Measurements from ENCODE around the gene HECW1.
"Not testable (repeated sequence)": the region's sequence is repeated elsewhere in the genome, so short reads cannot be mapped to it uniquely, and the experiment has no call there.

HECW1 gene

GRCh38 chr7:43337811-43338210, 225.4 kb downstream of the HECW1 start:
- Histone ChIP-seq H3K9ac (ENCODE audit: low read length) (no peak overlapping the region), H3K9me3 (ENCODE audit: control insufficient read depth, low read length) (no peaks in the 10 kb centered on the region), H3K27ac (ENCODE audit: low read length, poor library complexity, severe bottlenecking) (no peak overlapping the region), H3K14ac (ENCODE audit: low read length in 2 of 2) (no peak overlapping the region), H3K4me3 (ENCODE audit: insufficient read depth in 1 of 2, low read depth in 1 of 2, low read length in 2 of 2) (no peak overlapping the region), H3K18ac (ENCODE audit: low read depth in 1 of 2, low read length in 2 of 2) (no peak overlapping the region), H3K36me3 (ENCODE audit: control insufficient read depth in 1 of 2, insufficient read depth in 2 of 2, low read depth in 1 of 2, low read length in 2 of 2) (no peaks in the 10 kb centered on the region), H3K23ac (ENCODE audit: low read length in 2 of 2) (no peak overlapping the region), H3K4me2 (ENCODE audit: low read length, poor library complexity, severe bottlenecking) (no peak overlapping the region), H2AFZ (ENCODE audit: low read depth, low read length) (no peak overlapping the region), H3K4me1 (ENCODE audit: control insufficient read depth, insufficient read depth, low read depth, low read length) (no peaks in the 10 kb centered on the region), H2AK5ac (ENCODE audit: low read length, severe bottlenecking) (no peak overlapping the region), H3K79me1 (replicated peaks; ENCODE audit: low read length, poor library complexity, severe bottlenecking) (no peaks in the 10 kb centered on the region), H3K27me3 (ENCODE audit: control insufficient read depth in 1 of 2, insufficient read depth in 1 of 2, low read length in 2 of 2) (peaks cover 0 to 26% of the 10 kb centered on the region in 2 experiments), H4K91ac (ENCODE audit: low read length) (no peak overlapping the region), H4K8ac (ENCODE audit: low read length) (no peak overlapping the region), H2BK12ac (ENCODE audit: low read length in 2 of 2) (no peak overlapping the region), H2BK15ac (ENCODE audit: low read depth, poor library complexity, severe bottlenecking) (no peak overlapping the region), H2BK120ac (ENCODE audit: low read depth, low read length) (no peak overlapping the region), H3K4ac (ENCODE audit: low read depth in 1 of 2, low read length in 2 of 2) (no peak overlapping the region), H2BK5ac (ENCODE audit: low read depth, low read length, poor library complexity, severe bottlenecking) (no peak overlapping the region)
- WGBS = 91% methylated on average over 1 of the region's 1 CpG
- DNase-seq = no peak

DNA sequence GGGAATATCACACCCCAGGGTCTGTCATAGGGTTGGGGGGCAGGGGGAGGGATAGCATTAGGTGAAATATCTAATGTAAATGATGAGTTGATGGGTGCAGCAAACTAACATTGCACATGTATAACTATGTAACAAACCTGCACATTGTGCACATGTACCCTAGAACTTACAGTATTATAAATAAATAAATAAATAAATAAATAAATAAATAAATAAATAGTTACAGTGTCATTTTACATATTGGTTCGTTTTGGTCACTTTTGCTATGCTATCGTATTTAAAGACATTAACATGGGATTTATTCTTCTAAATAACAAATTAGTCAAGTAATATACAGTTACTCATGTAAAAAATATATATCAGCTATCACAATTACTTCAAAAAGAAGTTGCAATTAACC, 228.7 kb downstream of the HECW1 start:
- no peak overlapping the region for H2BK15ac ChIP-seq (ENCODE audit: low read depth, poor library complexity, severe bottlenecking)
- no peak overlapping the region for H3K4me3 ChIP-seq (ENCODE audit: insufficient read depth in 1 of 2, low read depth in 1 of 2, low read length in 2 of 2)
- H3K18ac ChIP-seq (ENCODE audit: low read depth in 1 of 2, low read length in 2 of 2) = no peak overlapping the region
- H3K9me3 ChIP-seq (ENCODE audit: control insufficient read depth, low read length) = no peaks in the 10 kb centered on the region
- H3K9ac ChIP-seq (ENCODE audit: low read length) = no peak overlapping the region
- no peak overlapping the region for H2BK120ac ChIP-seq (ENCODE audit: low read depth, low read length)
- H4K8ac ChIP-seq (ENCODE audit: low read length) = no peak overlapping the region
- H2AK5ac ChIP-seq (ENCODE audit: low read length, severe bottlenecking) = no peak overlapping the region
- H2AFZ ChIP-seq (ENCODE audit: low read depth, low read length) = no peak overlapping the region
- no peak overlapping the region for H2BK12ac ChIP-seq (ENCODE audit: low read length in 2 of 2)
- no CpG with 5 or more reads among the region's 2 CpGs for WGBS
- H3K27me3 ChIP-seq (ENCODE audit: control insufficient read depth in 1 of 2, insufficient read depth in 1 of 2, low read length in 2 of 2) = peaks cover 0 to 14% of the 10 kb centered on the region in 2 experiments
- no peak overlapping the region for H3K27ac ChIP-seq (ENCODE audit: low read length, poor library complexity, severe bottlenecking)
- no peak overlapping the region for H2BK5ac ChIP-seq (ENCODE audit: low read depth, low read length, poor library complexity, severe bottlenecking)
- DNase-seq = no peak
- no peaks in the 10 kb centered on the region for H3K4me1 ChIP-seq (ENCODE audit: control insufficient read depth, insufficient read depth, low read depth, low read length)
- H3K4me2 ChIP-seq (ENCODE audit: low read length, poor library complexity, severe bottlenecking) = no peak overlapping the region
- no peaks in the 10 kb centered on the region for H3K36me3 ChIP-seq (ENCODE audit: control insufficient read depth in 1 of 2, insufficient read depth in 2 of 2, low read depth in 1 of 2, low read length in 2 of 2)
- no peak overlapping the region for H3K4ac ChIP-seq (ENCODE audit: low read depth in 1 of 2, low read length in 2 of 2)
- H3K23ac ChIP-seq (ENCODE audit: low read length in 2 of 2) = no peak overlapping the region
- H3K14ac ChIP-seq (ENCODE audit: low read length in 2 of 2) = no peak overlapping the region
- H4K91ac ChIP-seq (ENCODE audit: low read length) = no peak overlapping the region
- H3K79me1 ChIP-seq (replicated peaks; ENCODE audit: low read length, poor library complexity, severe bottlenecking) = no peaks in the 10 kb centered on the region

- H3K27me3 ChIP-seq (ENCODE audit: control insufficient read depth in 1 of 2, insufficient read depth in 1 of 2, low read length in 2 of 2); H3K23ac ChIP-seq (ENCODE audit: low read length in 2 of 2); H2BK15ac ChIP-seq (ENCODE audit: low read depth, poor library complexity, severe bottlenecking); H3K4me3 ChIP-seq (ENCODE audit: insufficient read depth in 1 of 2, low read depth in 1 of 2, low read length in 2 of 2); H2AFZ ChIP-seq (ENCODE audit: low read depth, low read length); H3K4me1 ChIP-seq (ENCODE audit: control insufficient read depth, insufficient read depth, low read depth, low read length); H4K91ac ChIP-seq (ENCODE audit: low read length); H4K8ac ChIP-seq (ENCODE audit: low read length); H2BK120ac ChIP-seq (ENCODE audit: low read depth, low read length); H3K9ac ChIP-seq (ENCODE audit: low read length); H3K27ac ChIP-seq (ENCODE audit: low read length, poor library complexity, severe bottlenecking); H2BK5ac ChIP-seq (ENCODE audit: low read depth, low read length, poor library complexity, severe bottlenecking); H3K4ac ChIP-seq (ENCODE audit: low read depth in 1 of 2, low read length in 2 of 2); DNase-seq; H2AK5ac ChIP-seq (ENCODE audit: low read length, severe bottlenecking); H3K18ac ChIP-seq (ENCODE audit: low read depth in 1 of 2, low read length in 2 of 2); H2BK12ac ChIP-seq (ENCODE audit: low read length in 2 of 2); H3K9me3 ChIP-seq (ENCODE audit: control insufficient read depth, low read length); H3K4me2 ChIP-seq (ENCODE audit: low read length, poor library complexity, severe bottlenecking); H3K14ac ChIP-seq (ENCODE audit: low read length in 2 of 2); H3K36me3 ChIP-seq (ENCODE audit: control insufficient read depth in 1 of 2, insufficient read depth in 2 of 2, low read depth in 1 of 2, low read length in 2 of 2); H3K79me1 ChIP-seq (replicated peaks; ENCODE audit: low read length, poor library complexity, severe bottlenecking): not testable (repeated sequence)
- WGBS = no CpG with 5 or more reads among the region's 4 CpGs
Measured at GRCh38 chr7:43343417-43343816, 231.0 kb downstream of the HECW1 start.

DNA sequence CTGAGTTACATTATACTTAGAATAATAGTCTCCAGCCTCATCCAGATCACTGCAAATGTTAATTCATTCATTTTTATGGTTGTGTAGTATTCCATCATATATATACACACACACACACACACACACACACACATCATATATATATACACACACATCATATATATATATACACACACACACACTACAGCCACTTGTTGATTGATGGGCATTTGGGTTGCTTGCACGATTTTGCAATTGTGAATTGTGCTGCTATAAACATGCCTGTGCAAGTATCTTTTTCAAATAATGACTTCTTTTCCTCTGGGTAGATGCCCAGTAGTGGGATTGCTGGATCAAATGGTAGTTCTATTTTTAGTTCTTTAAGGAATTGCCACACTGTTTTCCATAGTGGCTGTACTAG, 233.2 kb downstream of the HECW1 start:
- not testable (repeated sequence) for H3K9ac ChIP-seq (ENCODE audit: low read length); H3K79me1 ChIP-seq (replicated peaks; ENCODE audit: low read length, poor library complexity, severe bottlenecking); H3K27ac ChIP-seq (ENCODE audit: low read length, poor library complexity, severe bottlenecking); H3K14ac ChIP-seq (ENCODE audit: low read length in 2 of 2); H3K4me1 ChIP-seq (ENCODE audit: control insufficient read depth, insufficient read depth, low read depth, low read length); H2BK15ac ChIP-seq (ENCODE audit: low read depth, poor library complexity, severe bottlenecking); H3K36me3 ChIP-seq (ENCODE audit: control insufficient read depth in 1 of 2, insufficient read depth in 2 of 2, low read depth in 1 of 2, low read length in 2 of 2); H3K18ac ChIP-seq (ENCODE audit: low read depth in 1 of 2, low read length in 2 of 2); H3K4me3 ChIP-seq (ENCODE audit: insufficient read depth in 1 of 2, low read depth in 1 of 2, low read length in 2 of 2); H3K4me2 ChIP-seq (ENCODE audit: low read length, poor library complexity, severe bottlenecking); H3K4ac ChIP-seq (ENCODE audit: low read depth in 1 of 2, low read length in 2 of 2); H4K8ac ChIP-seq (ENCODE audit: low read length); H2BK12ac ChIP-seq (ENCODE audit: low read length in 2 of 2); H3K9me3 ChIP-seq (ENCODE audit: control insufficient read depth, low read length); H4K91ac ChIP-seq (ENCODE audit: low read length); H2AK5ac ChIP-seq (ENCODE audit: low read length, severe bottlenecking); H2BK5ac ChIP-seq (ENCODE audit: low read depth, low read length, poor library complexity, severe bottlenecking); H3K23ac ChIP-seq (ENCODE audit: low read length in 2 of 2); H2AFZ ChIP-seq (ENCODE audit: low read depth, low read length); H3K27me3 ChIP-seq (ENCODE audit: control insufficient read depth in 1 of 2, insufficient read depth in 1 of 2, low read length in 2 of 2); H2BK120ac ChIP-seq (ENCODE audit: low read depth, low read length)
- 0% methylated on average over 1 of the region's 1 CpG for WGBS
- DNase-seq = peak; percentile 11
